Dedifferentiated amniotic fluid mesenchymal stem cell (primary cell): ENCODE measurements around the gene RHOB.

Experiments
- DNase-seq: peaks from one replicate; pipeline ENCODE4 v3.0.0-alpha.2; 2016; ENCODE audit errors: extremely low spot score

Gene RHOB

GRCh38 chr2:20475567-20475952 is 28.7 kb downstream of the RHOB start:
- DNase-seq: no peak

GRCh38 chr2:20476481-20476880 is 29.6 kb downstream of the RHOB start:
- no peak for DNase-seq

GRCh38 chr2:20476950-20477349 is 30.1 kb downstream of the RHOB start:
- DNase-seq: no peak

GRCh38 chr2:20478961-20479360 is 32.1 kb downstream of the RHOB start:
- DNase-seq: no peak

- DNase-seq: no peak
These were observed 33.0 kb downstream of the RHOB start for GRCh38 chr2:20479835-20480234.

GRCh38 chr2:20480913-20481312 is 34.0 kb downstream of the RHOB start:
- DNase-seq: no peak

GRCh38 chr2:20481798-20482405 is 35.0 kb downstream of the RHOB start:
- DNase-seq: no peak

GRCh38 chr2:20482725-20483124 is 35.9 kb downstream of the RHOB start:
- DNase-seq: no peak

GRCh38 chr2:20483194-20483895 is 36.5 kb downstream of the RHOB start:
- DNase-seq: no peak

GRCh38 chr2:20484034-20484617 is 37.3 kb downstream of the RHOB start:
- no peak for DNase-seq

- DNase-seq: no peak
These were observed 38.1 kb downstream of the RHOB start for GRCh38 chr2:20484810-20485611.

GRCh38 chr2:20485612-20486388 is 38.9 kb downstream of the RHOB start:
- no peak for DNase-seq

- no peak for DNase-seq
These were observed 39.7 kb downstream of the RHOB start for GRCh38 chr2:20486571-20486970.

- no peak for DNase-seq
These were observed 40.1 kb downstream of the RHOB start for GRCh38 chr2:20487030-20487391.

GRCh38 chr2:20487392-20488174 is 40.7 kb downstream of the RHOB start:
- no peak for DNase-seq

- DNase-seq: no peak
These were observed 41.3 kb downstream of the RHOB start for GRCh38 chr2:20488201-20488641.

- no peak for DNase-seq
These were observed 41.9 kb downstream of the RHOB start for GRCh38 chr2:20488782-20489181.

GRCh38 chr2:20490300-20491181 is 43.7 kb downstream of the RHOB start:
- DNase-seq: no peak

- DNase-seq: no peak
These were observed 45.1 kb downstream of the RHOB start for GRCh38 chr2:20491739-20492531.
